OCI-LY3 (cell line): ENCODE measurements around the gene SOHLH2.

Experiments
- CTCF ChIP-seq: fragments of 200-600, 300-600 bp; sonication (generic); IDR thresholded peaks from 2 replicates; pipeline ENCODE4 v1.5.1; 2014; ENCODE audit warnings: antibody characterized with exemption, low read length, low read depth
- EZH2phosphoT487 ChIP-seq: fragments of 200-600 bp; shearing (Covaris generic); IDR thresholded peaks from 2 replicates; pipeline ENCODE4 v1.6.1; 2018; ENCODE audit warnings: antibody characterized with exemption, mixed run types, low read depth

- no peak for TF ChIP-seq CTCF
- TF ChIP-seq EZH2phosphoT487: no peak
Measured at GRCh38 chr13:36259361-36260137, 45.2 kb upstream of the SOHLH2 start.
